Activated T-helper 1 cell treated with Interleukin-2 at 50 U/mL for 16 hours (primary cell): Measurements from ENCODE around the gene HIF1AN.

Source experiments
- DNase-seq: peaks from one replicate; pipeline ENCODE4 v3.0.0-alpha.2; 2020; ENCODE audit warnings: low read depth

HIF1AN gene

DNA sequence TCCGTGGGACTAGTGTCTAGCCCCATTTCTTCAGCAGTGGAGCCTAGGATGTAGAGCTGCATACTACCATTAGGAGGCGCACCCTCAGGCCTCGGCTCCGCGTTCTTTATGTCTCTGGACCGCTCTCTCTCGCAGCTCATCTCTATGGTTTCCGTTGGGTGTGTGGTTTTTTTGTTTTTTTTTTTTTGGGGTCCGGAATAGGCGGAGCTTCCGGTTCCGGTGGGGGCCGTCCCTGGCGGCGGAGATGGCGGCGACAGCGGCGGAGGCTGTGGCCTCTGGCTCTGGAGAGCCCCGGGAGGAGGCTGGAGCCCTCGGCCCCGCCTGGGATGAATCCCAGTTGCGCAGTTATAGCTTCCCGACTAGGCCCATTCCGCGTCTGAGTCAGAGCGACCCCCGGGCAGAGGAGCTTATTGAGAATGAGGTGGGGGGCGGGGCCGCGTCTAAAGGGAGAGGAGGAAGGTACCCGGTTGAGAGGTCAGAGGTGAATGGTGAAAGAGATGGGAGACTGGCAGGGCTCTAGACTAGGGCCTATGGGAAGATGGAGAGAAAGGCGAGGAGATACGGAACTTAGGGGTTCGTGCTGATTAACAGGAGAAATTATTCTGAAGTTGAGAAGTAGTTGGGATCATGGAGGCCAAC, at the start of gene HIF1AN:
TSS of gene HIF1AN (plus strand) at position 229 of the 639 bp plus-strand sequence. CDS start at position 245, 16 bp downstream.
- DNase-seq: peak; percentile 77

- DNase-seq: no peak
These were observed 48.2 kb upstream of the HIF1AN start for GRCh38 chr10:100487529-100487928.

DNA sequence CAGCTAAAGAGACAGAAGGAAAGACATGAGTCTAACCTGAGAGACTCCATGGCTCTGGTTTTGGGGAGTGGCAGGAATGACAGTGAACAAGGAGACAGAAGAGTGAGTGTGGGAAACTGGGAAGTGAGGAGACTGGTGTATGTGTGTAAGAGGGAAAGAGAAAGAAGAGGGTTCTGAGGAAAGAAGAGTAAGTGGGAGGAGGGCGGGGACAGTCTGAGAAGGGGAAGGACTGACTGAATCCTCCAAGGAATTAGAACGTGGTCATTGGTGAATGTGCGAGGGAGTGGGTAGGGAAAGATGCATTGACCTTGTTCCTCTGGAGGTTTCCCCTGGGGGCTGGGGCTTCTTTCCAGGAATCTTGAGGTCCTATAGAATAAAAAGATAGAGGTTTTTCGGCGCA, 46.3 kb upstream of the HIF1AN start:
- no peak for DNase-seq

DNA sequence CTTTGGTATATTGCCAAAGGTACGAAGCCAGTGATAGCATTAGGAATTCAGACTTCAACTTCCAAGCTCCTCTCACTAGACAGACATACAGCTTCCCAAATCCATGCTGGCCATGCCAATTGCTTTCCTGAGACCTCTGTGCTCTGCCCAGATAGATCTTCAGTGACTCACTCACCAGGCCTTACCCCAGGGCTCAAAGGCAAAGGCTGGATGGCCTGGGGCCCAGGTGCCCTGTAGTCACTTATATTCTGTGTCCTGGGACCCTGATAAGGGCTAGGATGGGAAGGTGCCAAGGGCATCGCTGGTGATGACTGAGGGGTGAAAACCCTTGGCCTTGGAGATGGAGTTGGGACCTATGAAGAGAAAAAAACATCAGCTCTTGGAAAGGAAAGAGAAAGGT, 45.2 kb upstream of the HIF1AN start:
- DNase-seq: no peak

GRCh38 chr10:100496567-100496966, 39.2 kb upstream of the HIF1AN start:
- DNase-seq: no peak

DNA sequence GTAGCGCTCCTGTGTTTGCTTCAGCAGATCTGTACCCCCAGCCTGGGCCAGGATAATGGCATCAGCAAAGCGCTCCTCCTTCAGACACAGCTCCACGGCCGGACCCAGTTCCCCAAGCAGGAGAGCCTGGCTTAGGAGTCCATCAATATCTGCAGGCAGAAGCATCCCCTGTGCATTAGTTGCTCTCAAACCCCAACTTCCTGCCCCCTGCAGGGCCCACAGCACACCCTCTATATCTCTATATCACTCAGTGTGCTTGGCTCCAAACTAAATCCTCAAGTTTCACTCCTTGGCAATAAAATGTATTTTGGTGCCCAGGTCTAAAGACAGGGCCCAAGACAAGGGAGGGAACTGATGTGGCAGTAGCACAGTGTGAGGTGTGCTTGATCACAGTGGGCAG, 37.7 kb upstream of the HIF1AN start:
- no peak for DNase-seq

DNA sequence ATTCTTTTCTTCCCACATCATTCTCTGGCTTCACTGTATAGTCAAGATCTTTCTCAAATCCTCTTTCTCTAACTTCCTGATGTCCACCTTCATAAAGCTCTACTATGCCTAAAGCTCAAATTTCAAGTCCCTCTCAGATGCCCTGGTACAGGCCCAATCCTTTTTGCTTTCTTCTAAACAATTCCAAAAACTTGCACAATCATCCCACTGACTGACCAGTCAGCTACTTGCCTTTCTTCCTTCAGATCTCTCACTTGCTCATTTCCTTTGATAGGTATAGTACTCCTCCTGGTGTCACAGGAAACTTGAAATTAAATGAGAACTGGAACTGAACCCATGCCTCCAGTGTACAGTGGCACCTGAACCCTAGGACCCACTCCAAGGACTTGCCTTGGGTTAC, 34.3 kb upstream of the HIF1AN start:
- DNase-seq: no peak

DNA sequence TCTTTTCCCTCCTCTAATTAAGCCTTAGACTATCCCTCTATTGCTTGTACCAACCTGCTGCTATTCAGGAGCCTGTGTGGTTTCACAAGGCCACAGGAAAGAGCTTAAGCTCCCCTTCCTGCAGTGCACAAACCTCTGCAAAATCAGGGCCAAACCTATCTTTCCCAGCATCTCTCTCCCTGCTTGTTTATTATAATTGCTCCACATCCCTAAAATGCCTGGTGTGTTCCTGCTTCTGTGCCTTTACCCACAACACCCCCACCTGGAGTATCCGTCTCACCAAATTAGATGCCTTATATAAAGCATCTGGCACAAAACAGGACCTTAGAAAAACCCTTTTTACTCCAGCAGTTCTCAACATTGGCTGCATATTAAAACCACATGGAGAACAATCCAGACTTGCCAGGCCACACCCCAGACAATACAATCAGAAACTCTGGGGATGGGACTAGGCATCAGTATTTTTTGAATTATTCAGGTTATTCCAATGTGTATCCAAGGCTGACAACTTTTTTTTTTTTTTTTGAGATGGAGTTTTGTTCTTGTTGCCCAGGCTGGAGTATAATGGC, 32.7 kb upstream of the HIF1AN start:
- DNase-seq: no peak

DNA sequence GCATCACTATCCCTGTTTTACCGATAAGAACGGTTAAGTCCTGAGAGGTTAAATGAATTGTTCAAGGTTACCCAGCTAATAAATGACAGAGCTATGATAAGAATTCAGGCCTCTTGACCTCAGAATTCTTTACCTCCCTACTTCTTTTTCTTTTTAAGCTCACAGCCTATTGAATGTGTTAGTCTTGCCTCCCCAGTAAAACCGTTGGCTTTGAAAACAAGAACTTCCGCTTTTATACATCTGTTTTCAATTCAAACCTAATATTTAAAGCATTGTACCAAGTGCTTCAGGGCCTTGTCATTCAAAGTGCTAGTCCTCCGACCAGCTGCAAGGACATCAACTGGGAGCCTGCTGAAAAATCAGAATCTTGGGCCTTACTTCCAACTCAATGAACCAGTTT, 31.6 kb upstream of the HIF1AN start:
- DNase-seq: no peak

GRCh38 chr10:100505164-100505563, 30.6 kb upstream of the HIF1AN start:
- DNase-seq: no peak

GRCh38 chr10:100506596-100507356, 29.0 kb upstream of the HIF1AN start:
- no peak for DNase-seq

DNA sequence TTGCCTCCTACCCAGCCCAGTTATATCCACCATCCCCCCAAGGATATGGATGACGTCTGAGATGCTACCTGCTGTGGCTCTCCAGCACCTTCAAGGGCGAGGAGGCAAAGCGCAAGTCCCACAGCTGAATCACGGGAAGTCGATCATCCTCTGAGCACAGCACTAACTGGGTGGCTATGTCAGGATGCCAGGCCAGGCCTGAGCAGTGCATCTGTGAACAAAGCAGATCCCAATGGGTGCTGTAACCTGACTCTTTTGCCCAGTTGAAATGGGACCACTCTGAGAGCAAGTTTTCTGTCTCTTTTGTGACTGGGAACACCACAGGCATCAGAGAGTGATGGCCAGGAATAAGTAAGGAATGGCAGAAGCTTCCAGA, 28.4 kb upstream of the HIF1AN start:
- no peak for DNase-seq

GRCh38 chr10:100508266-100508665, 27.5 kb upstream of the HIF1AN start:
- DNase-seq: no peak

- no peak for DNase-seq
These were observed 27.0 kb upstream of the HIF1AN start for GRCh38 chr10:100508691-100509150.

- peak; percentile 25 for DNase-seq
These were observed 26.4 kb upstream of the HIF1AN start for GRCh38 chr10:100509241-100509840.

GRCh38 chr10:100510533-100511308, 25.0 kb upstream of the HIF1AN start:
- peak; percentile 32 for DNase-seq

DNA sequence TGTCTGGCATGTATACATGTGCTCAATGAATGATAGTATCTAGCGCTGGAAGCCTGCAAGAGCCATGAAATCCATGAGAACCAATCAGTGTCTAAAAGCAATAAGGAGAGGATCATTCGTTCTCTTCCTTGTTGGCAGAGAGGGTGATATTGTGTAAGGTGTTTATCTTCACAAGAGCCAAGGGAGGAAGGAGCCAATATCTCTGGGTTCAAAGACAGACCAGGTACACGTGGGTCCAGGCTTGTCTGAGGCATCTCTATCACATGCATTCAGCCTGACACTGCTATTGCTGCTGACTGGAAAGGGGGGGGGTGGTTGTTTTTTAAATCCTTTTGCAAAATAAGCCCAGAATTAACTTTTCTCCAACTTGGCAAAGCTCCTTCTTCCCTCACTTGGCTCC, 20.1 kb upstream of the HIF1AN start:
- DNase-seq: no peak

GRCh38 chr10:100516847-100517246, 18.9 kb upstream of the HIF1AN start:
- DNase-seq: no peak

GRCh38 chr10:100518761-100519241, 16.9 kb upstream of the HIF1AN start:
- no peak for DNase-seq

GRCh38 chr10:100519311-100520051, 16.3 kb upstream of the HIF1AN start, which contains the start of gene SEC31B:
TSS of gene SEC31B (minus strand) at chr10:100519861. CDS start at chr10:100516952, 2,909 bp downstream.
- no peak for DNase-seq

- DNase-seq: no peak
These were observed 14.9 kb upstream of the HIF1AN start for GRCh38 chr10:100520811-100521210.
